Erythroblast (primary cell): ENCODE results near the gene MED8.

ENCODE experiments used
- GATA1 ChIP-seq: IDR thresholded peaks from 2 replicates; pipeline ENCODE4 v1.6.1; 2011; ENCODE audit warnings: low read depth, mild to moderate bottlenecking, control low read depth, low read length, moderate library complexity
- POLR2A ChIP-seq: IDR thresholded peaks from 2 replicates; pipeline ENCODE4 v1.6.1; 2011; ENCODE audit warnings: mild to moderate bottlenecking, low read length

GRCh38 chr1:43426221-43426620 is 36.6 kb upstream of the MED8 start:
- TF ChIP-seq POLR2A (no peak), GATA1 (no peak)
